AG04449 (cell line): ENCODE results near the gene CXCR6.

Source experiments
- CTCF ChIA-PET: fragments of 350-600 bp; formaldehyde crosslinking; extraction: SDS; loops from one replicate; lab custom pipeline; 2021; ENCODE audit warnings: antibody characterized with exemption; lab: Yijun Ruan, JAX
- POLR2A ChIA-PET: fragments of 400-600, 350-600 bp; formaldehyde crosslinking; extraction: SDS; loops from one replicate; lab custom pipeline; 2020; ENCODE audit warnings: antibody characterized with exemption, inconsistent platforms; lab: Yijun Ruan, JAX
- DNase-seq: peaks from one replicate; pipeline ENCODE4 v3.0.0-alpha.2; 2010; ENCODE audit warnings: low read depth, low spot score
- H3K4me3 ChIP-seq: 2 replicates; pipeline ENCODE4 v1.5.1; 2011; ENCODE audit warnings: low read depth, mild to moderate bottlenecking, control low read depth, low read length
- TF ChIP-seq, protein P1 (sequence below): IDR thresholded peaks from one replicate; pipeline ENCODE4 v1.5.1; 2011; ENCODE audit warnings: mild to moderate bottlenecking, moderate library complexity, low read length, control low read depth, inconsistent platforms; ENCODE audit not compliant: insufficient read depth; ENCODE audit errors: missing control alignments

CXCR6 gene

DNA sequence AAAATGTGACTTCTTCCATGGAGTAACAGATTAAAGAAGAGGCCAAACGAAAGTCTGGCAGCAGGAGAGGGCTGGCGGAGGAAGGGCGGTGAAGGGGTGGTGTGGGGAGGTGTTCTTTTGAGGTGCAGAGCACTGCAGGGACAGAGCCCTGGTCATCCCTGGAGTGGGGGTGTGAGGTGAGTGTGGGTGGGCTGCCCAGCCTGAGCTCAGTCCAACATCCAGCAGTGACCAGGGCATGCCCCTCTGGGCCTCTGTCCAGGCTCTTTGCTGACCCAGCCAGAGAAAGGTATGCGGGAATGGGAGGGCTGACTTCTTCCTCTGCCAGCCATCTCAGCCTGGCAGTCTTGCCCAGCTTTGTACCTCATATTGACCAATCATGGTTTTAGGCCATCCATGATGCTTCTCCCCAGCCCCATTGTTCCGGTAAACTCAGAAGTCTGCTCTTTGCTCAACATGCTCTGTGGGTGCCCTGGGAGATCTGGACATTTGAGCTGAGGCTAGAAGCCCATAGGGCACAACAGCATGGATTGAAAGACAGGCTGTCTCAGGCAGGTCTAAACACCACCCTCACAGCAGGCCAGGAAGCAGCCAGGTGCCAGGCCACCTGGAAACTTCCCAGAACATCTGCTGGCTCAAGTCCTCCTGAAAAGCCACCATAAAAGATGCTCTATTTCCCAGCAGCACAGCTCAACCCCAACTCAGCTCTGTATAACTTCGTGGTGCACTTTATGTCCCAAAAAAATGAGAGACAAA is 25.9 kb upstream of the CXCR6 start:
- CTCF ChIA-PET: interaction anchor here (1.3 to 1.5 kb wide), 3 partner anchors 9 to 162 kb away, joined by 3 to 5 read pairs (median 5); no protein-coding TSS in a partner anchor

DNA sequence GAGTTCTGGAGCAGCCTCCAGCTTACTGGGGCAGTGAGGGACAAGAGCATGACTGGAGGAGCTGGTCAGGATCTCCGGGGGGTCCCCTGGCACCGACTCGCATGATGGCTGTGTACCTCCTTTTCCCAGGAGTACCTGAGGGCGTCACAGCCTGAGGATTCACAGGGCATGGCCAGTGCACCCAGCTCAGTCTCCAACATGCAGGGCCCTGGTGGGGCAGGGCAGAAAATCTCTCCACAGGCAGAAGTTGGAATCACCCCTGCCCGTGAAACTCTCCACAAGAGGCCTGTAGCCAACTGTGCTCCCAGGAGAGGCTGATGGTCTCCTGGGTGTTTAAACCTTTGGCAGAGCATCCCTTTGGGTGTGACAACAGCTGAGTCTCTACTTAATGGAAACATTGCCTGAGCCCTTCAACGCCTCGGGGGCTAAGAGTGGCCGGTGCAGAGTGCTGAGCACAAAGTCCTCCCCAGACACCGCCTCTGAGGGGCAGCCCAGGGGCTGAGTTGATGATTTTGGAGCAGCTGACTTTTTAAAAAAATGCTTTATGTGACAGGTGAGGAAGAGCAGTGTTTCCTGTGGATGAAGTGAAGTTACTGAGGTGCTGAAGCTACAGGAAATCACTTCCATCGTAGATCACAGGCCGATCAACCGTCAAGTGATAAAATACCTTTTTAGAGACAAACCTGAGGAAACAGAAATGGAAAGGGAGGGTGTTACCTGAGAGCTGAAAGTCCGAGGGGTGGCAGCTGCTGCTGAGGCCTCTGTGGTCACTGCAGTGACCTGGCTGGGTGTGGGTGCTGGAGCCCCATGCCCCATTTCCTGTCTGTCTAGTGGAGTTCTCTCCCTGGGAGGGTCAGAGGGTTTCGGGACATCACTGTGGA is 21.9 kb upstream of the CXCR6 start:
- ChIA-PET CTCF (interaction anchor here (1.1 to 36.2 kb wide), 5 partner anchors 8 to 162 kb away, joined by 4 to 918 read pairs (median 25); no protein-coding TSS in a partner anchor), POLR2A (no interaction called here)
- TF ChIP-seq, protein P1, sequence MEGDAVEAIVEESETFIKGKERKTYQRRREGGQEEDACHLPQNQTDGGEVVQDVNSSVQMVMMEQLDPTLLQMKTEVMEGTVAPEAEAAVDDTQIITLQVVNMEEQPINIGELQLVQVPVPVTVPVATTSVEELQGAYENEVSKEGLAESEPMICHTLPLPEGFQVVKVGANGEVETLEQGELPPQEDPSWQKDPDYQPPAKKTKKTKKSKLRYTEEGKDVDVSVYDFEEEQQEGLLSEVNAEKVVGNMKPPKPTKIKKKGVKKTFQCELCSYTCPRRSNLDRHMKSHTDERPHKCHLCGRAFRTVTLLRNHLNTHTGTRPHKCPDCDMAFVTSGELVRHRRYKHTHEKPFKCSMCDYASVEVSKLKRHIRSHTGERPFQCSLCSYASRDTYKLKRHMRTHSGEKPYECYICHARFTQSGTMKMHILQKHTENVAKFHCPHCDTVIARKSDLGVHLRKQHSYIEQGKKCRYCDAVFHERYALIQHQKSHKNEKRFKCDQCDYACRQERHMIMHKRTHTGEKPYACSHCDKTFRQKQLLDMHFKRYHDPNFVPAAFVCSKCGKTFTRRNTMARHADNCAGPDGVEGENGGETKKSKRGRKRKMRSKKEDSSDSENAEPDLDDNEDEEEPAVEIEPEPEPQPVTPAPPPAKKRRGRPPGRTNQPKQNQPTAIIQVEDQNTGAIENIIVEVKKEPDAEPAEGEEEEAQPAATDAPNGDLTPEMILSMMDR: no peak

More for the DNA sequence above, 25.9 kb upstream of the CXCR6 start:
- H3K4me3 ChIP-seq: no peak overlapping the region
- POLR2A ChIA-PET: no interaction called here
- DNase-seq: no peak
- TF ChIP-seq, protein P1: no peak

GRCh38 chr3:45922039-45922326 is 21.3 kb upstream of the CXCR6 start:
- CTCF ChIA-PET: interaction anchor here (1.1 to 36.2 kb wide), 5 partner anchors 9 to 161 kb away, joined by 4 to 918 read pairs (median 5); no protein-coding TSS in a partner anchor
- no peak overlapping the region for H3K4me3 ChIP-seq
- TF ChIP-seq, protein P1: no peak
- POLR2A ChIA-PET: no interaction called here
- no peak for DNase-seq

More for the DNA sequence above, 21.9 kb upstream of the CXCR6 start:
- no peak overlapping the region for H3K4me3 ChIP-seq
- DNase-seq: no peak

DNA sequence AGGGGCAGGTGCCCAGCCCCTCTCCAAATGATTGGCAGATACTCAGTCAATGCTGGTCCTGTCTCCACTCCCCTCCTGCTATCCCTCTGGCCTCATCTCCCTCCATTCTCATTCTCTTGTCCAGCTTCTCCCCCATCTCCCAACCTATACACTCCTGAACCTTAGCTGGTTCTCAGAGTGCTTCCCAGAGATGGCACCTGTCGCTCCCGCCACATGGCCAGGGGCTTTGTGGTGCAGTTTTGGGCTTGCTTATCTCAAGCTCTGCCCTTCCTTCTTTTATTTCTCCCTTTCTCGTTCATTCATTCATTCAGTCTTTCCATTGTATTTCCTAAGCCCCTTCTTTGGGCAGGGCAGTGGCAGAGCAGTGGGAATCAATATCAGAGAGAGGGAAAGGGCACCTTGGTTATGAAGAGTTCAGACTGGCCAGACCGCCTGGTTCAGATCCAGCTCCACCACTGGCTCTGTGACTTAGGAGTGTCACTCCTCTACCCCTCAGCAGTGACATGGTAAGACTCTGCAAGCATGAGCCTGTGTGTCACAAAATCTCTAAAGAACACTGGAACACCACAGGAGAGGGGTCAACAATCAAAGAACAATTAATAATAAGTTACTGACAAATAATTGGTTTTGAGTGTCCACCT is 20.2 kb upstream of the CXCR6 start:
- DNase-seq: no peak
- CTCF ChIA-PET: interaction anchor here (1.1 to 36.2 kb wide), 6 partner anchors 8 to 413 kb away, joined by 5 to 918 read pairs (median 8); no protein-coding TSS in a partner anchor
- POLR2A ChIA-PET: no interaction called here
- no peak overlapping the region for H3K4me3 ChIP-seq
- TF ChIP-seq, protein P1: no peak

DNA sequence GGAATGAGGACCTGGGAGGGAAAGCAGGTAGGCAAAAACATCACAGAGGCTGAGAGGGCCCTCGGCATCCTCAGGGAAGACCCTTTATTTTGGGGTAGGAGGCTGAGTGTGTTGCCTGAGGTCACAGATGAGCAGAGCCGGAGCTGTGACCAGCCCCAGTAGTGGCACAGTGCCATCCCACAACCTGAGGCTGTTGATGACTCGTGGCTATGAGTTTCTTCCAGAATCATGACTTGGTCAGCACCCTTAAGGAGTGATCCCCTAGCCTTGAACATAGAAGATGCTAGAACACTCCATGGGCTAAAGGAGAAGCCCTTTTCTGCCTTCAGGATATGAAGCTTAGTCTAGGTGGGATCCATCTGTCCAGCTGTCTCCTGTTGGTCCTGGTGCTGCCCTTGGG is 19.5 kb upstream of the CXCR6 start:
- no peak for DNase-seq
- CTCF ChIA-PET: interaction anchor here (0.5 to 36.2 kb wide), 7 partner anchors 14 to 454 kb away, joined by 3 to 918 read pairs (median 5); no protein-coding TSS in a partner anchor
- H3K4me3 ChIP-seq: no peak overlapping the region
- TF ChIP-seq, protein P1: no peak
- POLR2A ChIA-PET: no interaction called here

DNA sequence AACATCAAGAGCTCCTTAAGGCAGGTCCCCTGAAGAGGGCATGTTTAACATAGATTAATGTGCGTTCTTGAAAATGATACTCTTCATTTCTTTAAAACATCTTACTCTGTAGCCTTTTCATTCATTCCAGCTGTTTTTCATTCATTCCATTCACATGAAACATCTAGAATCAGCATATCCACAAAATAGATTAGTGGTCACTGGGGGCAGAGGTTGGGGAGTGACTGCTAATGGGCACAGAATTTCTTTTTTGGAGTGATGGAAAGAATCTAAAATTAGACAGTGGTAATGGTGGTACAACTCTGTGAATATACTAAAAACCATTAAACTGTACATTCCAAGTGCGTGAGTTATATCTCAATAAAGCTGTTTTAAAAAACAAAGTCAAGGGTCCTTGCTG is 15.4 kb upstream of the CXCR6 start:
- DNase-seq: no peak
- ChIA-PET CTCF (interaction anchor here (0.9 to 36.2 kb wide), 18 partner anchors 8 to 418 kb away, joined by 3 to 918 read pairs (median 8); partner anchors contain the start of gene CXCR6), POLR2A (no interaction called here)
- TF ChIP-seq, protein P1: no peak
- H3K4me3 ChIP-seq: no peak overlapping the region
